HG03175 (cell line): ENCODE results near the gene SMARCAD1.

Experiments used
- ATAC-seq: cut with Tn5 transposase; IDR thresholded peaks from one replicate; pipeline ENCODE4 v1.9.1; 2021; ENCODE audit warnings: mild to moderate bottlenecking, moderate library complexity; ENCODE audit not compliant: unreplicated experiment

Gene SMARCAD1

DNA sequence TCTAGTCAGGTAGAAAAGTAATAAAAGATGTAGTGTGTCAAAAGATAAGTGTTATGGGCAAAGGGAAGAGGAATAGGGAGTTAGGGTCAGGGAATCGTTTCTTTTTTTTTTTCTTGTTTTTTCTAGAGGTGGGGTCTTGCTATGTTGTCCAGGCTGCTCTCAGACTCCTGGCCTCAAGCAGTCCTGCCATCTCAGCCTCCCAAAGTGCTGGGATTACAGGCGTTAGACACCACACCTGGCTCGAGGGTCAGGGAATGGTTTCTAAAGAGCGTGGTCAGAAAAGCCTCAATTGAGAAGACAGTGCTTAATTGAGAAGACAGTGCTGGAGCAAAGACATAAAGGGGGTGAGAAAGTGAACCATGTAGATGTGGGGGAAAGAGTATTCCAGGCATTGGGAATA lies 19.1 kb downstream of the SMARCAD1 start:
- no peak for ATAC-seq

DNA sequence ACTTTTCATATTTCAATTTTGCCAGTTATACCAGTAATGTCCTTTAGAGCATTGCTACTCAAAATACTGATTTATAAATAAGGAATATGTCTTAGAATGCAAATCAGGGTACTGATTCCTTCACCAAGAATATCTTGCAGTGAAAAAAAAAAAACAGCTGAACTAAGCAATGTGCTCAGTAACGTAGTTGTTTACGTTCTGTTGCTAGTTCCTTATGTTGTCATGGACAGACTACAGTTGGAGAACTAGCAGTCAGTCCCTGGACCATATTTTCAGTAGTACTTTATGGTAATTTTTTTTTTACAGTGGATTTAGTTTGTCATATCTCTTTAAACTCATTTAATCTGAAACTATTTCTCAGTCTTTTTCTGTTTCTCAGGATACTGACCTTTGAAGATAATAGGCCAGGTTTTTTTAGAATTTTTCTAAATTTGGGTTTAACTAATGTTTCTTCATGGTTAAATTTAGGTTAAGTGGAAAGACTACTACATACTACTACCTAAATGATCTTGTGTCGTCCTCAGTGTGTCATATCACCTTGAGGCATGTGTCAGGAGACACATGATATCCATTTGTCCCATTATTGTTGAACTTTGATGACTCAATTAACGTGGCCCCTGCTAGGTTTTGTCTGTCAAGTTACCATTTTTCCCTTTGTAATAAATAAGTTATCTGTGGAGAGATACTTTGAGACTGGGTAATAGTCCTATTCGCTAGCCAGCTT lies 21.0 kb downstream of the SMARCAD1 start:
- no peak for ATAC-seq

DNA sequence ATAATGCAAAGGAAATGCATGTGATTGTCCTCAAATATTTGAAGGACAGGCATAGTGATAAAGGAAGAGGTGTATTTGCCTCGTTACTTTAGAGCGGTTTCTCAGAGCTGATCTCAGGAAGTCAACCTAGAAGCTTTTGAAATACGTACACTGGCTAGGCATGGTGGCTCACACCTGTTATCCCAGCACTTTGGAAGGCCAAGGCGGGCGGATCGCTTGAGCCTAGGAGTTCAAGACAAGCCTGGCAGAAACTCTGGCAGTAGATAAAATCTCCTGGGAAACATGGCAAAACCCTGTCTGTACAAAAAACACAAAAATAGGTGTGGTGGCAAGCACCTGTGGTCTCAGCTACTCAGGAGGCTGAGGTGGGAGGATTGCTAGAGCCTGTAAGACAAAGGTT lies 24.9 kb downstream of the SMARCAD1 start:
- no peak for ATAC-seq

DNA sequence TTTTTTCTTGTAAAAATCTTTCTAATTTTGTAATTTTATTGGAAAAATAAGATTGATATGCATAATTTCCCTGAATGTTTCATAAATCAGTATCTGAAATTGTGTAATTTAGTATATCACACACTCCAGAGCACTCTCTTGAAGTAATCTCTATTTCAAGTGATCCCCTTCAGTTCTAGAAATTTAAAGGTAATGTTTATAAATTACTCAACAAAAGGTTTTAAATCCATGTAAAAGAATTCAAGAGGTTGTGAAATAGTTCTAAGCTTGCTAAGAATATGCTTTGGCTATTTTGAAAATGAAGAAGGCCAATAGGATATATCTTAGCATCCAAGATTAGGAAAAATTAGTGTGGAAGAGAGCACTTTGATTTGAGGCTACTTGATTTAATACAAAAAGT lies 28.2 kb downstream of the SMARCAD1 start:
- no peak for ATAC-seq

DNA sequence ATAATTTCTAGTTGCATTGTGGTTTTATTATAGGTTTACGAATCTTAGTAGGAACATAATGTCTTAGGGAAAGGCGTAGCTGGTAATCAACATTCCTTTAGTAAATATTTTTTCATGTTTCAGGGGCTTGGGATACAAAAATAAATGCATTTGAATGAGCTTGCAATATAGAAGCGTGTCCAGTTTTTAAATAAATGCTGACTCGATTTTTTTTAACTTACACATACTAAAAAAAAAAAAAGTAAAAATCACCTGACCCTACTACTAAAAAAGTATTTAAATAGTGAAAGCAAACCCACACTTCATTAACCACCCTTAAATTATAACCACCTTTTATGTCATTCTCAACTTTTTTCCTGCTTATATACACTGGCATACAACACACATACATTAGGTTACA lies 29.6 kb downstream of the SMARCAD1 start:
- no peak for ATAC-seq

DNA sequence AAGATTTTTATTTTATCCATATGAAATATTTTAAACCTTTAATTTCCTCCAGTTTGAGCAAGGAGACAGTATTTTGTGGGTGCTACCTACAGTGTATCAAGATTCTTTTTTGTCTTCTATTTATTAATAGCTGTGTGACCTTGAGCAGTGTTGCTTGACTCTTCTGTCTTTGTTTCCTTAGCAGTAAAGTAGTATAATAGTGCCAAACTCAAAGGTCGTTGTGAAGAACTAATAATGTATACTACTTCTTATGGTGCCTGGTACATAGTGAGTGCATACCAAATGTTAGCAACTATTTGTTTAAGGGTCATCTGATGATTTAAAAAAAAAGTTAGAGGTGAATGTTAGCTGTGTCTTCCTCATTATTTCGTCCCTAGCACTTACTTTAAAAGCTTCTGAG lies 30.5 kb downstream of the SMARCAD1 start:
- ATAC-seq = no peak

DNA sequence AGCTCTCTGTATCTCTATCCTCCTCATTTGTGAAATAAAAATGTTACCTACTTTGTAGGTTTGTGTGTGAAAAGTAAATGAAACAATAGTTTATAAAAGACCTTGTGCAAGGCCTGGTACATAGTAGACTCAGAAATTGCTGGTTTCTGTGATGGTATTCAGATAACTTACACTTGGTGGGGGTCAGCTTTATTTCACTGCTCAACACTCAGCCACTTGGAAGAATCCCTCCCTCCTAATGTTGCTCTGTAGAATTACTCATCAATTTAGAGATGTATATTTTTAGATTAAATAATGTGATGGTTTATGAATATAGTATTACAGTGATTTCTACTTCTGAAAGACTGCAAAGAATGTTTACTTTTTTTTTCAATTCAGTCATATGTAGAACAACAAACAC lies 32.7 kb downstream of the SMARCAD1 start:
- ATAC-seq = no peak

DNA sequence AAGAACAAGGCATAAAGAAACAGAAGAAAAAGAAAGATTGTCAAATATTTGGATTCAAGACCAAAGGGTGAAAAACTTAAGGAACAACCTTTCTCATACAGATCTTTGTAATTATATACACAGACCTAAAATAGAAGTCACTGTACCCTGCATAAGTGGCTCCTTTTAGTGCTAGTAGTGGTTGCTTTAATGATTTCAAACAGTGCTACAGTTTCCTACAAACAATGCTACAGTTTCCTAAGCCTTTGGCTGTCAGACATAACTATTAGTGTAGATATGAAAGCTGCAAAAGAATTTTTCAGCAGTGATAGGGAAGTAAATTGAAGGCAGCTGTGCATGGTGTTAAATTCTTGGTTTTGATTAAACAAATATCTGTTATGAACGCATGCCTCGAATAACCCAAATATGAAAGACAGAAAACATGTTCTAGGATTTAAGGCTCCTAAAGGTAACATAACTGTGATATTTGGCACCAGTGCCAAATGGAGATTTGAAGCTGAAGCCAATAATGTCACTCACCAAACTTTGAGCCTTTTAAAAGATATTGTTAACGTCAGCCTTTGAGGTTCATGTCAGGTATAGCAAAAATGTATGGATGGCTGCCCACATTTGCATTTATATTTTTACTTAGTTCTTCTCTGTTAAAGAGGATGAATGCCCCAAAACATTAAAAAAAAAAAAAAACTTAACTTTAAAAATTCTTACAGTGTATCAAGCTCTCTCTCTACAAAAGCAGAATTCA lies 36.6 kb downstream of the SMARCAD1 start:
- ATAC-seq = no peak

DNA sequence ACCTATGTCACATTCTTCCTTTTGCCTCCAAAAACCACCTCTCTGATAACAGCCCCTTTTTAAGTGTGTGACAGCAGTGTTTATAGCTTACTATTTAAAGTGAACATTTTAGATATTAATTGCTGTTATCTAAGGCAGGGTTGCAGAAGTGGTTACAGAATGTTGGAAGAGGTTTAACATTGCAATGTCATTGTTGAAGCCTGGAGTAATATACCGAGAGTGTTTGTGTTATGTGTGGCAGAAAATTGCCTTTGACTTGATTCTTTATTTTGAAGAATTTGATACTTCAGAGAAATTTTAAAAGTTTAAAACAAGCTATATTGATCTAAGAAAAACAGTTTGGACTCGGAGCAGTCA lies 37.1 kb downstream of the SMARCAD1 start:
- ATAC-seq = no peak

DNA sequence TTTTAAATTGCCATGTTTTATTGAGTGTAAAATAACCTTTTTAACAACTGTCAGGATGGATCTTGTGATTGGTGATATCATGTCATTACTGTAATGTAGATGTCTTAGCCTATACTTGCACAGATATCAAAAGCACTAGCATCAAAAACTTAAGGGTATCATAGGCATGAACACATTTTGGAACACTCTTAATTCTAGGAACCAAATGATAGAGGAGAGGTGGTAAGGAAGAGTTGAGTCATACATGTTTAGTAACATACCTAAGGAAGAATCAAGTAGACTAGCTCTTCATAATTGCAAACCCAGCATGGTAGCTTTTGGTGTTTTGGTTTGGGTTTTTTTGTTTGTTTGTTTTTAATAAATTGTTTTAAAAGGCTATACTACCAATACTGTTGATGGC lies 43.4 kb downstream of the SMARCAD1 start:
- no peak for ATAC-seq

DNA sequence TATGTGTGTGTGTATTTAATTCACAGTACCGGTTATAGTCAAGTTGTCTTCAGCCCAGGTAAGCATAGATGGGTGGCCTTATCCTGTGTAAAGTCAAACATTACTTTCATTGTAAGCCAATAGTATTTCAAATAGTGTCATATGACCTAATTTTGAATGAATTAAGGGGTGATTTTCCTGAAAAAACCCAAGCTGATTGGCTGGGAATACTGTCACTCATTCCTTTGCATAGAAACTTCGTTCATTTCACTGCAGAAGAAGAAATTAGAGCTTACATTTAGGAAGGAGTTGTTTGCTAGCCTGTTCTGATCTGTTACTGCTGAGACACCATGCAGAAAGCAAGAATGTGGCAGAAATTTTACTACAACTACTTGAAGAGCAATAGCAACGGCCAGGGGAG lies 45.4 kb downstream of the SMARCAD1 start:
- ATAC-seq = no peak

DNA sequence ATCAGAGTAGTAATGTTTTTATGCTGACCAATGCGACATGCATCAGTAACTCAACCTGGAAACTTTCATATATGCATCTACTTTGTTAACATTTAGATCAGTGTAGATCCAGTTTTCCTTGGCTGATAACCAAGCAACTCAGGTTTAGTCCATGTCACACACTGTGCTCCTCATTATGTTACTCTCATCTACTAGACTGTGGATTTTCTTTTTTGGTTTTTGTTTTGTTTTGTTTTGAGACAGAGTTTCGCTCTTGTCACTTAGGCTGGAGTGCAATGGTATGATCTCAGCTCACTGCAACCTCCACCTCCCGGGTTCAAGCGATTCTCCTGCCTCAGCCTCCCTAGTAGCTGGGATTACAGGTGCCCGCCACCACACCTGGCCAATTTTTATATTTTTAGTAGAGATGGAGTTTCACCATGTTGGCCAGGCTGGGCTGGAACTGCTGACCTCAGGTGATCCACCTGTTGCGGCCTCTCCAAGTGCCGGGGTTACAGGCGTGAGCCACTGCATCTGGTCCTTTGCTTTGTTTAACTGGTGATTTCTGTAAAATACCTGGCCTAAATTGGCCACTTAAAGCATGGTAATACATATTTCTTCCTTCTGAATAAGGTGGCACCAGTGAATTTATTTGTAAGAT lies 48.6 kb downstream of the SMARCAD1 start:
- ATAC-seq = no peak

DNA sequence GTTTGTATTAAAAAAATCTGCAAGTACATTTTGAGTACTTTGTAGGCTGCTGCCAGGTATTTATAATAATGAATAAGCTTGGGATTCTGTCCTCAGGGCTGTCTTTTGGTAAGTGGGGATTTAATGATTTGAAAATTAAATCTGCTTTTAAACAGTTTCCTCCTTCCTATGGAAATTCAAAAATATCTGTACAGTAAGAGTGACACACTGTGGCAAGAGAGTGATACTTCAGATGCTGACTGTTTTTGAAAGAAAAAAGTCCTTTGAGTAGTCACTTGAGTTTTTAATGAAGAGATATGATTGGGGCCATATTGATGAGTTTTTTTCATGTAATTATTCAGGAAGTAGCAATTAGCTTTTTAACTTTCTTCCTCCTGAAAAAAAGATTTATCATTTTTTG lies 49.2 kb downstream of the SMARCAD1 start:
- no peak for ATAC-seq

DNA sequence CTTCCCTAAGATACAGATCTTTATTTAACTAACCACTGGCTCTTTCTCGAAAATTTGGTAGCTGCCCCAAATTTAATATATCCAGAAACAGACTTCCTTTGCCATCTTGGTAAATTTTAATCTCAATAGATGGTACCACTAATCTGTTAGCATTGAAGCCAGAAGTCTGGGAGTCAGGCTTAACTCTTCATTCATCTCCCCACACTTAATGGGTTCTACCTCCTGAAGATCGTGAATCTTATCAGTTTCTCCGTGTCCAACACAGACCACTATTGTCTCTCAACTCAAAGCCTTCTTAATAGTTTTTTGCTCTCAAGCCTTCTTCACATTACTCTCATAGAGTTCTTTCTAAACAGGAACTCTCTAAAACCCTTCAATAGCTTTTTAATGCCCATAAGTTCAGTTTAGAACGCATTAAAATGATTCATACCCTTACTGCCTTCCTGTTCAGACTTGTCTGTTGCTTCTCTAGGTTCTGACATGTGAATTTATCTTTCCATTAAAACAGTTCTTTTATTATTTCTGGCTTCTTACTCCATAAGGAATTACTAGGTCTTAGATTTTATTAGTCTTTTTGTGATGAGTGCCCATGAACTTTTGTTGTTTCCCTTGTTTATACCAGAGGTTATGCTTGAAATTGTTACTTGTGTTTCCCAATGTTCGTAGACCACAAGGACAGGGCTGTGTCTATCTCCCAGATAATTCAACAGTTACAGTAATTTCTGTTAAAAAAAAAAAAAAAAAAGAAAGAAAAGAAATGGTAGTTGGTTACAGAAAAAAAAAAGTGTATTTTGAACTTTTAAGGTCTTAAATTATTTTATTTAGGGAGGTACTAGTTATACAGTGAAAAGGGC lies 54.7 kb downstream of the SMARCAD1 start:
- ATAC-seq = no peak

DNA sequence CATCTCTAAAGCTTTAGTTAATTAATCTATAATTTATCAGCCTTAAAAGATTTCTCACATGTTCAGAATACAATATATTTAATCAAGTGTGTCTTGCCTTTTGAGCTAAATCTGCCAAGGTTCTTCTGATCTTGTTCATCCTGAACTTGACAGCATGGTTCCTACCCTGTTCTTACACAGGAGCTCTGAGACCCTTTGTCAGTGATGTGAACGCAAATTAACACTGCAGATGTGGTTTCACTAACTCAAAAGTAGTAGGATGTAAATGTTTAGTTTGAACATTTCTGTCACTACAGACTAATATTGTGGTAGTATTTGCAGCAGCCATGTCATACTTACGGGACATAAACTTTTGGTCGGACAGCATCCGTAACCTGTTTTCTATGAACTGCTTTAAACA lies 59.4 kb downstream of the SMARCAD1 start:
- no peak for ATAC-seq

DNA sequence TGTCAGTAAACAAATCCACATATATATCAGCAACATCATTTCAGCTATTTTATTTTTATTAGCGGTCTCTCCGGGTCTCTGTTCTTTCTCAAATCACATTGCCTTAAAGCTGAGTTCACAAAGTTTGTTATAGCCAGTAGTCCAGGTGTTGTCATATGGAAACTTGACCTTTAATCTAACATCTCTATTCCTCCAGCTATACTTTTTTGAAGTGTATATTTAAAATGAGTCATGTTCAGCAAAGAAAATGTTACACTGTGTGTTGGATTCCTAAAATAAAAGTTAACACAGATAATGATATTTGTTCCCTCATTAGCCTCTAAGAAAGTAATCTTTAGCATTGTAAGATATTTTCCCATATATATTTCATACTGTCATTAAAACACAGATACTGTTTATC lies 63.6 kb downstream of the SMARCAD1 start:
- no peak for ATAC-seq

DNA sequence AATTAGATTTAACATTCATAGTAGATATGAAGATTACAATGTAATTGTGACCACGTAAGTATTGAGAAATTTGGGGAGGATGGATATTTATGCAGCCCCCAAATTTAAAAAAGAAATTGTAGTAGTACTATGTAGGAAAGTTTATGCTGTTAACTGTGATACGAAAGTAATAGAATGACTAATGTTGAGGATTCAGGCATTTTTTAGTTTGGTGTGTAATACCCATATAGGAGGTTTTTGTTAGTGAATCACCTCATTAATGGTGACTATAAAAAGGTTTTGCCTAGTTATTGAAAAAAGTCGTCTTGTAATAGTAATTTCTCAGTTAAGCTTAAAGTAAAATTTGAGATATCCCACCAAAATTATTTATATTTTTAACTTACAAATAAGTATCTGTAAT lies 67.2 kb downstream of the SMARCAD1 start:
- no peak for ATAC-seq

DNA sequence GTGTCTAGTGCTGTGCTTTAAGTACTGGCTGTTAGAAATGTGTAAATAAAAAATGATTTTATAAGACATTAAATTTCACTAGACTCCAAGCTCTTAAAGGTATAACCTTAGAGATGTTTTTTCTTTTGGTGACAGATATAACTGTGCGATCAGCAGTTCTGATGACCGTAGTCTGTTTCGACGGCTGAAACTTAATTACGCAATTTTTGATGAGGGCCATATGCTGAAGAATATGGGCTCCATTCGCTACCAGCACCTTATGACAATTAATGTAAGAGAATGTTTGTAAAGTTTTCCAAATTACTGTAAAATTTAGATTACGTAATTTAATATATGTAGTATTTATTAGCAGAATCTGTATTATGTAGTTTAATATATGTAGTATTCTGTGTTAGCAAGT lies 68.5 kb downstream of the SMARCAD1 start:
- ATAC-seq = no peak

DNA sequence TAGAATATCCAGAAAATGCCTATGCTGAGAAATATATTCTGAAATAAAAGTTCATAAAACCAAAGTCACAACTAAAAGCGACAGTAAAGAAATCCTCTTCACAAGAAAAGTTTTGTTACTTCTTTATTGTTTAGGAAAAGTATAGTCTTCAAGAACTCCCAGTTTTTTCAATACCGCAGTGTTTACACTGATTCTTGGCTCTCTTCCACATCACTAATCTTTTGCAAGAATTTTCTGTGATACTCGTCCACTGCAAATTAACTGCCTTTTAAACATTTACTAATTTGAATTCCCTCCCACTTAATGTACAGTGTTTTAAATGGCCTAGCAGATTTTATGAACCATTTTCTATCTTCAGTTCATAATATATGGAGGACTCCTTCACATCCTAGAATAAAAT lies 69.9 kb downstream of the SMARCAD1 start:
- no peak for ATAC-seq

DNA sequence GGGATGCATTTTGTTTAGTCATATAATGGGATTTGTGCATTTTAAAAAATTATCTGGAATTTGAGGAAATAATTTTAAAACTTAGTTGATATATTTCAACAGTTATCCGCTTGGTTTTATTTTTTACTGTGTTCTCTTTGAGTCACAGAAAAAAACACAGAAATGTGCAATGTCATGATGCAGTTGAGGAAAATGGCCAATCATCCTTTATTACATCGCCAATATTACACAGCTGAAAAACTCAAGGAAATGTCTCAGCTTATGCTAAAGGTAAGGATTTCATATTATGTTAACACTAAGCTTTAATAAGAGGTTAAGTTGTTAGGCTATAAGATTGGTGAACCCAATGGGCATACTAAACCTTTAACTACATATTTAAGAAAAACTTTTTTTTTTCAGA lies 71.1 kb downstream of the SMARCAD1 start:
- ATAC-seq = no peak

DNA sequence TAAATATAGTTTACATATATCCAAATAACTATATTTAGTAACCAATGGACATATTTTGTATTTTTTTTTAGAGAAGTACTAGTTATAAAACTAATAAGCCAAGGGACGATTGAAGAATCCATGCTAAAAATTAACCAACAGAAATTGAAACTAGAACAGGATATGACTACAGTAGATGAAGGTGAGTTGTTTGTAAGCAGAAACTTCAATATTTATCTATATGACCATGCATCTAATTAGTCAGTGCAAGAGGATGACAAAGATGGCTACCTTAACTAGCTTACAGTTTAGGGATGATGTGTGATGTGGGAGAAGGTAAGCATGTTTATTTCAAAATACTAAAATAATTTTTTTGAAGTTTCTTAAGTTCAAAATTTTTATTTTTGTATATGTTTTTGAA lies 77.2 kb downstream of the SMARCAD1 start:
- peak; percentile 84 for ATAC-seq
